Measurements from ENCODE around the gene CIC.

DNA sequence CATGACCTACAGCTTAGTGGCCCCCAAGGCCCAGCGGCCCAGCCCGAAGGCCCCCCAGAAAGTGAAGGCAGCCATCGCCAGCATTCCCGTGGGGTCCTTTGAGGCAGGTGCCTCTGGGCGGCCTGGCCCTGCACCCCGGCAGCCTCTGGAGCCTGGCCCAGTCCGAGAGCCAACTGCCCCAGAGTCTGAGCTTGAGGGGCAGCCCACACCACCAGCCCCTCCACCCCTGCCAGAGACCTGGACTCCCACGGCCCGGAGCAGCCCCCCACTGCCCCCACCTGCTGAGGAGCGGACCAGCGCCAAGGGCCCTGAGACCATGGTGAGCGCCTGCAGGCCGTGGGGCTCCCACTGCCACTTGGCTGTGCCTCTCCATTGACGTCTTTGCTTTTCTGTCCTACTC, 23.9 kb downstream of the CIC start:
- no peak for TF ChIP-seq ZFX (IDR thresholded peaks at IDR 0.05; ENCODE audit: borderline replicate concordance)
- TF ChIP-seq, protein P1, sequence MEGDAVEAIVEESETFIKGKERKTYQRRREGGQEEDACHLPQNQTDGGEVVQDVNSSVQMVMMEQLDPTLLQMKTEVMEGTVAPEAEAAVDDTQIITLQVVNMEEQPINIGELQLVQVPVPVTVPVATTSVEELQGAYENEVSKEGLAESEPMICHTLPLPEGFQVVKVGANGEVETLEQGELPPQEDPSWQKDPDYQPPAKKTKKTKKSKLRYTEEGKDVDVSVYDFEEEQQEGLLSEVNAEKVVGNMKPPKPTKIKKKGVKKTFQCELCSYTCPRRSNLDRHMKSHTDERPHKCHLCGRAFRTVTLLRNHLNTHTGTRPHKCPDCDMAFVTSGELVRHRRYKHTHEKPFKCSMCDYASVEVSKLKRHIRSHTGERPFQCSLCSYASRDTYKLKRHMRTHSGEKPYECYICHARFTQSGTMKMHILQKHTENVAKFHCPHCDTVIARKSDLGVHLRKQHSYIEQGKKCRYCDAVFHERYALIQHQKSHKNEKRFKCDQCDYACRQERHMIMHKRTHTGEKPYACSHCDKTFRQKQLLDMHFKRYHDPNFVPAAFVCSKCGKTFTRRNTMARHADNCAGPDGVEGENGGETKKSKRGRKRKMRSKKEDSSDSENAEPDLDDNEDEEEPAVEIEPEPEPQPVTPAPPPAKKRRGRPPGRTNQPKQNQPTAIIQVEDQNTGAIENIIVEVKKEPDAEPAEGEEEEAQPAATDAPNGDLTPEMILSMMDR (IDR thresholded peaks at IDR 0.05) = no peak
